ENCODE results near the gene SFN. TPM values are rescaled to one million over a fixed set of nuclear protein-coding genes. Genes with fewer than 3 reads are reported as not detected.
"Not testable (repeated sequence)": the region's sequence is repeated elsewhere in the genome, so short reads cannot be mapped to it uniquely, and the experiment has no call there.

SFN gene
- total and polyA plus RNA-seq, 2 donors (not counting 3 experiments of a cell fraction or from before 2014, with no cell fraction given), result 0.08 to 0.33 TPM

- dilution Hi-C loops (cut with MboI; ENCODE audit: extremely low pct_ligation_motif_present, low sequenced_read_pairs) (no loop called here), intact Hi-C loops (cut with micrococcal nuclease) (no loop called here)
- CTCF ChIA-PET, result no interaction called here
These were observed 18.3 kb upstream of the SFN start for GRCh38 chr1:26844424-26845196.

DNA sequence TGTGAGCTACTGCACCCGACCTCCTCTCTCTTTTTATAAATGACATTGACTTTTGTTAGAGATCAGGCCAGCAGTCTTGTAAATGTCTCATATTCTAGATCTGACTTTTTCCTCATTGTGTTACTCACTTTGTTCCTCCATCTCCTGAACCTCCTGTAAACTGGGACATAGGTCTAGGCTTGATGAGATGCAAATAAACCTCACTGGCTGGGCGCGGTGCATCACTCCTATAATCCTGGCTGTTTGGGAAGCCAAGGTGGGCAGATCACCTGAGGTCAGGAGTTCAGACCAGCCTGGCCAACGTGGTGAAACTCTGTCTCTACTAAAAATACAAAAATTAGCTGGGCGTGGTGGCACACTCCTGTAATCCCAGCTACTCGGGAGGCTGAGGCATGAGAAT lies 15.1 kb upstream of the SFN start:
- CTCF ChIA-PET, result interaction anchor here (0.8 to 3.3 kb wide), 7 partner anchors 11 to 246 kb away, joined by 4 to 27 read pairs (median 9); partner anchors contain the start of gene ZDHHC18

More at GRCh38 chr1:26844424-26845196, 18.3 kb upstream of the SFN start:
- BruUV-seq (replicated peaks), result no TSS peak
- Histone ChIP-seq H3K4me2 (ENCODE audit: insufficient read depth, low read length) (no peak overlapping the region), H3K4me1 (ENCODE audit: control insufficient read depth, extremely low read depth, insufficient read depth, low read length) (peaks cover 9% of the 10 kb centered on the region), H3K9ac (replicated peaks; ENCODE audit: extremely low read depth, insufficient read depth, low read length) (no peak overlapping the region), H3K9me1 (replicated peaks; ENCODE audit: control insufficient read depth, extremely low read depth, insufficient read depth, low read length) (no peaks in the 10 kb centered on the region), H2AFZ (ENCODE audit: low read depth, low read length) (no peak overlapping the region), H3K79me2 (ENCODE audit: control insufficient read depth, insufficient read depth, low read length) (no peaks in the 10 kb centered on the region), H4K20me1 (replicated peaks; ENCODE audit: control insufficient read depth, extremely low read depth, insufficient read depth, low read length) (no peaks in the 10 kb centered on the region), H3K27me3 (ENCODE audit: control insufficient read depth in 2 of 2, insufficient read depth in 2 of 2, low read length in 2 of 2) (no peaks in the 10 kb centered on the region), H3K4me3 (replicated peaks in 1 of 3; ENCODE audit: insufficient read depth in 1 of 3, low read depth in 1 of 3, low read length in 3 of 3) (no peak overlapping the region), H3K9me3 (replicated peaks; ENCODE audit: control insufficient read depth, insufficient read depth, low read length) (no peaks in the 10 kb centered on the region), H3K36me3 (ENCODE audit: control insufficient read depth in 2 of 2, extremely low read depth in 1 of 2, insufficient read depth in 2 of 2, low read length in 2 of 2) (peaks cover 7% of the 10 kb centered on the region in 2 experiments), H3K27ac (ENCODE audit: insufficient read depth, low read depth, low read length) (no peak overlapping the region)
- POLR2A ChIA-PET, result no interaction called here
- DNase-seq (ENCODE audit: low read depth, low spot score) (no peak), FAIRE-seq (no peak)
- TF ChIP-seq JUN (IDR thresholded peaks at IDR 0.05; ENCODE audit: borderline replicate concordance, insufficient read depth, insufficient read length, low read depth), result no peak
- TF ChIP-seq, protein P1, sequence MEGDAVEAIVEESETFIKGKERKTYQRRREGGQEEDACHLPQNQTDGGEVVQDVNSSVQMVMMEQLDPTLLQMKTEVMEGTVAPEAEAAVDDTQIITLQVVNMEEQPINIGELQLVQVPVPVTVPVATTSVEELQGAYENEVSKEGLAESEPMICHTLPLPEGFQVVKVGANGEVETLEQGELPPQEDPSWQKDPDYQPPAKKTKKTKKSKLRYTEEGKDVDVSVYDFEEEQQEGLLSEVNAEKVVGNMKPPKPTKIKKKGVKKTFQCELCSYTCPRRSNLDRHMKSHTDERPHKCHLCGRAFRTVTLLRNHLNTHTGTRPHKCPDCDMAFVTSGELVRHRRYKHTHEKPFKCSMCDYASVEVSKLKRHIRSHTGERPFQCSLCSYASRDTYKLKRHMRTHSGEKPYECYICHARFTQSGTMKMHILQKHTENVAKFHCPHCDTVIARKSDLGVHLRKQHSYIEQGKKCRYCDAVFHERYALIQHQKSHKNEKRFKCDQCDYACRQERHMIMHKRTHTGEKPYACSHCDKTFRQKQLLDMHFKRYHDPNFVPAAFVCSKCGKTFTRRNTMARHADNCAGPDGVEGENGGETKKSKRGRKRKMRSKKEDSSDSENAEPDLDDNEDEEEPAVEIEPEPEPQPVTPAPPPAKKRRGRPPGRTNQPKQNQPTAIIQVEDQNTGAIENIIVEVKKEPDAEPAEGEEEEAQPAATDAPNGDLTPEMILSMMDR (IDR thresholded peaks at IDR 0.05; ENCODE audit: extremely low read depth in 1 of 2, insufficient read depth in 1 of 2, low read depth in 1 of 2, low read length in 2 of 2), result no peak
- no peak for TF ChIP-seq POLR2AphosphoS5 (IDR thresholded peaks at IDR 0.05; ENCODE audit: insufficient read depth, low read depth, low read length)
- no peak for TF ChIP-seq GATA2 (IDR thresholded peaks at IDR 0.05; ENCODE audit: insufficient read depth, insufficient read length, low read depth, low read length)
- no peak for TF ChIP-seq MAX (IDR thresholded peaks at IDR 0.05; ENCODE audit: insufficient read depth, insufficient read length)
- TF ChIP-seq POLR2A (IDR thresholded peaks at IDR 0.05; ENCODE audit: low read depth, low read length), result no peak
- TF ChIP-seq MYC (IDR thresholded peaks at IDR 0.05; ENCODE audit: low read depth, low read length), result no peak
- no peak for TF ChIP-seq FOS (IDR thresholded peaks at IDR 0.05; ENCODE audit: borderline replicate concordance, insufficient read depth, low read length)
- TF ChIP-seq EZH2 (IDR thresholded peaks at IDR 0.05; ENCODE audit: borderline replicate concordance, low read depth, low read length, severe bottlenecking), result no peak

More for the DNA sequence above, 15.1 kb upstream of the SFN start:
- H3K36me3 ChIP-seq (ENCODE audit: control insufficient read depth in 2 of 2, extremely low read depth in 1 of 2, insufficient read depth in 2 of 2, low read length in 2 of 2), result peaks cover 9 to 24% of the 10 kb centered on the region in 2 experiments
- POLR2A ChIA-PET; H3K9me3 ChIP-seq (replicated peaks; ENCODE audit: control insufficient read depth, insufficient read depth, low read length); intact Hi-C loops (cut with micrococcal nuclease); FAIRE-seq; H3K4me2 ChIP-seq (ENCODE audit: insufficient read depth, low read length); H3K4me3 ChIP-seq (replicated peaks in 1 of 3; ENCODE audit: insufficient read depth in 1 of 3, low read depth in 1 of 3, low read length in 3 of 3); H3K27ac ChIP-seq (ENCODE audit: insufficient read depth, low read depth, low read length); H3K79me2 ChIP-seq (ENCODE audit: control insufficient read depth, insufficient read depth, low read length); H2AFZ ChIP-seq (ENCODE audit: low read depth, low read length); DNase-seq (ENCODE audit: low read depth, low spot score); dilution Hi-C loops (cut with MboI; ENCODE audit: extremely low pct_ligation_motif_present, low sequenced_read_pairs); H3K9ac ChIP-seq (replicated peaks; ENCODE audit: extremely low read depth, insufficient read depth, low read length); H3K9me1 ChIP-seq (replicated peaks; ENCODE audit: control insufficient read depth, extremely low read depth, insufficient read depth, low read length); H3K4me1 ChIP-seq (ENCODE audit: control insufficient read depth, extremely low read depth, insufficient read depth, low read length); BruUV-seq (replicated peaks); H4K20me1 ChIP-seq (replicated peaks; ENCODE audit: control insufficient read depth, extremely low read depth, insufficient read depth, low read length); H3K27me3 ChIP-seq (ENCODE audit: control insufficient read depth in 2 of 2, insufficient read depth in 2 of 2, low read length in 2 of 2): not testable (repeated sequence)
